ENCODE measurements around the gene WWOX. TPM values are rescaled to one million over a fixed set of nuclear protein-coding genes. Genes with fewer than 3 reads are reported as not detected.

Gene WWOX
- total and polyA plus RNA-seq, 2 donors (not counting 1 experiment from before 2014, with no cell fraction given), result 10.5 to 42.3 TPM

GRCh38 chr16:78455861-78456260, 356.4 kb downstream of the WWOX start:
- no peaks in the 10 kb centered on the region for H3K36me3 ChIP-seq (replicated peaks in 1 of 2; ENCODE audit: control extremely low read depth in 1 of 2, control insufficient read depth in 1 of 2, extremely low read depth in 1 of 2, insufficient read depth in 2 of 2, low read length in 1 of 2)
- TF ChIP-seq EZH2 (IDR thresholded peaks at IDR 0.05; ENCODE audit: borderline replicate concordance, insufficient read depth, low read depth, low read length, poor library complexity, severe bottlenecking), result no peak
- no peak for TF ChIP-seq CTCF (IDR thresholded peaks at IDR 0.05)
- H4K20me1 ChIP-seq (ENCODE audit: control insufficient read depth, insufficient read depth, low read length, poor library complexity, severe bottlenecking), result no peaks in the 10 kb centered on the region
- no peak overlapping the region for H2AFZ ChIP-seq (ENCODE audit: insufficient read depth, low read depth, low read length, poor library complexity, severe bottlenecking)
- ATAC-seq (ENCODE audit: low read depth) (no peak), DNase-seq (no peak)
- H3K4me3 Mint-ChIP-seq, result no peak overlapping the region
- no peaks in the 10 kb centered on the region for H3K4me1 Mint-ChIP-seq
- 100% methylated on average over 1 of the region's 4 CpGs for WGBS (ENCODE audit: insufficient coverage)
- no peak overlapping the region for H3K27ac ChIP-seq (ENCODE audit: low read length in 2 of 2)
- H3K27ac Mint-ChIP-seq, result no peak overlapping the region
- ChIA-PET POLR2A (no interaction called here), CTCF (no interaction called here)
- H3K27me3 Mint-ChIP-seq, result no peaks in the 10 kb centered on the region
- intact Hi-C loops (cut with micrococcal nuclease), result no loop called here
- H3K4me2 ChIP-seq (replicated peaks; ENCODE audit: low read depth, low read length, poor library complexity, severe bottlenecking), result no peak overlapping the region
- H3K9me3 Mint-ChIP-seq (ENCODE audit: insufficient read depth), result no peaks in the 10 kb centered on the region
- H3K27me3 ChIP-seq (replicated peaks in 1 of 4; ENCODE audit: control extremely low read depth in 1 of 4, control insufficient read depth in 3 of 4, insufficient read depth in 4 of 4, low read length in 3 of 4), result no peaks in the 10 kb centered on the region
- H3K9ac ChIP-seq (ENCODE audit: low read length), result no peak overlapping the region
- no peaks in the 10 kb centered on the region for H3K79me2 ChIP-seq (ENCODE audit: control insufficient read depth, insufficient read depth, low read length)
- no peaks in the 10 kb centered on the region for H3K9me3 ChIP-seq (ENCODE audit: control extremely low read depth in 1 of 3, control insufficient read depth in 2 of 3, insufficient read depth in 1 of 3, low read length in 2 of 3)
- no peaks in the 10 kb centered on the region for H3K4me1 ChIP-seq (ENCODE audit: control insufficient read depth in 2 of 2, insufficient read depth in 2 of 2, low read length in 2 of 2)
- no peak overlapping the region for H3K4me3 ChIP-seq (ENCODE audit: control extremely low read depth in 1 of 5, extremely low read depth in 1 of 5, insufficient read depth in 1 of 5, low read depth in 2 of 5, low read length in 4 of 5)

- no peak for TF ChIP-seq EZH2 (IDR thresholded peaks at IDR 0.05; ENCODE audit: borderline replicate concordance, insufficient read depth, low read depth, low read length, poor library complexity, severe bottlenecking)
- no peak for TF ChIP-seq CTCF (IDR thresholded peaks at IDR 0.05)
- CTCF ChIA-PET, result no interaction called here
- no peaks in the 10 kb centered on the region for H3K27me3 ChIP-seq (replicated peaks in 1 of 4; ENCODE audit: control extremely low read depth in 1 of 4, control insufficient read depth in 3 of 4, insufficient read depth in 4 of 4, low read length in 3 of 4)
- Mint-ChIP-seq H3K27ac (no peak overlapping the region), H3K9me3 (ENCODE audit: insufficient read depth) (no peaks in the 10 kb centered on the region), H3K4me1 (no peaks in the 10 kb centered on the region), H3K4me3 (no peak overlapping the region), H3K27me3 (no peaks in the 10 kb centered on the region)
- DNase-seq (no peak), ATAC-seq (ENCODE audit: low read depth) (no peak)
- H3K9me3 ChIP-seq (ENCODE audit: control extremely low read depth in 1 of 3, control insufficient read depth in 2 of 3, insufficient read depth in 1 of 3, low read length in 2 of 3), result no peaks in the 10 kb centered on the region
- no peak overlapping the region for H3K4me2 ChIP-seq (replicated peaks; ENCODE audit: low read depth, low read length, poor library complexity, severe bottlenecking)
- no peaks in the 10 kb centered on the region for H3K79me2 ChIP-seq (ENCODE audit: control insufficient read depth, insufficient read depth, low read length)
- WGBS (ENCODE audit: insufficient coverage), result no CpG with 5 or more reads among the region's 2 CpGs
- no peak overlapping the region for H2AFZ ChIP-seq (ENCODE audit: insufficient read depth, low read depth, low read length, poor library complexity, severe bottlenecking)
- POLR2A ChIA-PET, result no interaction called here
- H3K9ac ChIP-seq (ENCODE audit: low read length), result no peak overlapping the region
- H3K4me3 ChIP-seq (ENCODE audit: control extremely low read depth in 1 of 5, extremely low read depth in 1 of 5, insufficient read depth in 1 of 5, low read depth in 2 of 5, low read length in 4 of 5), result no peak overlapping the region
- no peaks in the 10 kb centered on the region for H4K20me1 ChIP-seq (ENCODE audit: control insufficient read depth, insufficient read depth, low read length, poor library complexity, severe bottlenecking)
- no peaks in the 10 kb centered on the region for H3K4me1 ChIP-seq (ENCODE audit: control insufficient read depth in 2 of 2, insufficient read depth in 2 of 2, low read length in 2 of 2)
- H3K27ac ChIP-seq (ENCODE audit: low read length in 2 of 2), result no peak overlapping the region
- intact Hi-C loops (cut with micrococcal nuclease), result no loop called here
- no peaks in the 10 kb centered on the region for H3K36me3 ChIP-seq (replicated peaks in 1 of 2; ENCODE audit: control extremely low read depth in 1 of 2, control insufficient read depth in 1 of 2, extremely low read depth in 1 of 2, insufficient read depth in 2 of 2, low read length in 1 of 2)
Measured at GRCh38 chr16:78458588-78458987, 359.1 kb downstream of the WWOX start.
